Parathyroid adenoma (tissue), 2 donors: ENCODE data around the gene ACSBG1.

Experiments
- H2AFZ ChIP-seq: fragments of 300-600 bp; sonication (generic); one replicate; pipeline ENCODE4 v1.7.0; 2017; ENCODE audit warnings: antibody characterized with exemption, mild to moderate bottlenecking
- H3K27ac ChIP-seq: fragments of 300-600 bp; sonication (generic); one replicate; pipeline ENCODE4 v1.7.0; 2017
- H3K27me3 ChIP-seq: fragments of 300-600 bp; sonication (generic); one replicate; pipeline ENCODE4 v1.7.0; 2017; ENCODE audit warnings: low read length; ENCODE audit not compliant: control insufficient read depth, insufficient read depth
- H3K36me3 ChIP-seq: fragments of 300-600 bp; sonication (generic); one replicate; pipeline ENCODE4 v1.7.0; 2017; ENCODE audit warnings: low read length; ENCODE audit not compliant: control insufficient read depth, insufficient read depth
- H3K4me1 ChIP-seq: fragments of 300-600 bp; sonication (generic); one replicate; pipeline ENCODE4 v1.7.0; 2017; ENCODE audit warnings: control low read depth
- H3K4me2 ChIP-seq: fragments of 300-600 bp; sonication (generic); one replicate; pipeline ENCODE4 v1.7.0; 2017; ENCODE audit warnings: low read length
- H3K4me3 ChIP-seq: fragments of 300-600 bp; sonication (generic); one replicate; pipeline ENCODE4 v1.7.0; 2017; ENCODE audit warnings: low read depth, low read length
- H3K79me2 ChIP-seq: fragments of 300-600 bp; sonication (generic); one replicate; pipeline ENCODE4 v1.7.0; 2017; ENCODE audit warnings: control low read depth
- H3K9ac ChIP-seq: fragments of 300-600 bp; sonication (generic); one replicate; pipeline ENCODE4 v1.7.0; 2017; ENCODE audit warnings: mild to moderate bottlenecking
- H3K9me3 ChIP-seq: fragments of 300-600 bp; sonication (generic); one replicate; pipeline ENCODE4 v1.7.0; 2017; ENCODE audit warnings: low read length; ENCODE audit not compliant: control insufficient read depth
- TF ChIP-seq, protein P1 (sequence below): fragments of 300-600 bp; sonication (generic); IDR thresholded peaks from one replicate; pipeline ENCODE4 v1.7.0; 2017; ENCODE audit warnings: antibody characterized with exemption, mild to moderate bottlenecking
- donor health status: primary hyperparathyroidism.

Gene ACSBG1

DNA sequence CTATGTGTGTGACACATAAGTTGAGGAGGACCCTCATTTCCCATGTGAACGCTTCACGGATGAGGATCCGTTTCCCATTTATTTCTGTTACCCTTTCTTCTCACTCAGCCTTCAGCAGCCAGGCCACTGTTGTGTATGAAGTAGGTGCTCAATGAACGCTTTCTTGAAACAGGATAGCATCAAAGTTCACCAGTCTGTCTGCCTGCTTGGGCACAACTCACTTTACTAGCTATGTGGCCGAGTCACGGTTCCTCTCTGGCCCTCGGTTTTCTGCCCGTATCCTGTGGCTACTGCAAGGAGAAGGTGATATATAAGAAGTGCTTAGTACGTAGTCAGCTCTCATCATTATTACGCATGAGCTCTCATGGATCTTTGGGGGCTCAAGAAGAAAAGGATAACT lies 22.4 kb downstream of the ACSBG1 start:
- H3K9me3 ChIP-seq = no peaks in the 10 kb centered on the region
- H3K4me3 ChIP-seq = no peak overlapping the region
- no peak overlapping the region for H2AFZ ChIP-seq
- TF ChIP-seq, protein P1, sequence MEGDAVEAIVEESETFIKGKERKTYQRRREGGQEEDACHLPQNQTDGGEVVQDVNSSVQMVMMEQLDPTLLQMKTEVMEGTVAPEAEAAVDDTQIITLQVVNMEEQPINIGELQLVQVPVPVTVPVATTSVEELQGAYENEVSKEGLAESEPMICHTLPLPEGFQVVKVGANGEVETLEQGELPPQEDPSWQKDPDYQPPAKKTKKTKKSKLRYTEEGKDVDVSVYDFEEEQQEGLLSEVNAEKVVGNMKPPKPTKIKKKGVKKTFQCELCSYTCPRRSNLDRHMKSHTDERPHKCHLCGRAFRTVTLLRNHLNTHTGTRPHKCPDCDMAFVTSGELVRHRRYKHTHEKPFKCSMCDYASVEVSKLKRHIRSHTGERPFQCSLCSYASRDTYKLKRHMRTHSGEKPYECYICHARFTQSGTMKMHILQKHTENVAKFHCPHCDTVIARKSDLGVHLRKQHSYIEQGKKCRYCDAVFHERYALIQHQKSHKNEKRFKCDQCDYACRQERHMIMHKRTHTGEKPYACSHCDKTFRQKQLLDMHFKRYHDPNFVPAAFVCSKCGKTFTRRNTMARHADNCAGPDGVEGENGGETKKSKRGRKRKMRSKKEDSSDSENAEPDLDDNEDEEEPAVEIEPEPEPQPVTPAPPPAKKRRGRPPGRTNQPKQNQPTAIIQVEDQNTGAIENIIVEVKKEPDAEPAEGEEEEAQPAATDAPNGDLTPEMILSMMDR = no peak
- no peaks in the 10 kb centered on the region for H3K79me2 ChIP-seq
- no peak overlapping the region for H3K4me2 ChIP-seq
- no peak overlapping the region for H3K27ac ChIP-seq
- H3K4me1 ChIP-seq = peaks cover 17% of the 10 kb centered on the region
- no peaks in the 10 kb centered on the region for H3K27me3 ChIP-seq
- H3K9ac ChIP-seq = no peak overlapping the region
- H3K36me3 ChIP-seq = no peaks in the 10 kb centered on the region

DNA sequence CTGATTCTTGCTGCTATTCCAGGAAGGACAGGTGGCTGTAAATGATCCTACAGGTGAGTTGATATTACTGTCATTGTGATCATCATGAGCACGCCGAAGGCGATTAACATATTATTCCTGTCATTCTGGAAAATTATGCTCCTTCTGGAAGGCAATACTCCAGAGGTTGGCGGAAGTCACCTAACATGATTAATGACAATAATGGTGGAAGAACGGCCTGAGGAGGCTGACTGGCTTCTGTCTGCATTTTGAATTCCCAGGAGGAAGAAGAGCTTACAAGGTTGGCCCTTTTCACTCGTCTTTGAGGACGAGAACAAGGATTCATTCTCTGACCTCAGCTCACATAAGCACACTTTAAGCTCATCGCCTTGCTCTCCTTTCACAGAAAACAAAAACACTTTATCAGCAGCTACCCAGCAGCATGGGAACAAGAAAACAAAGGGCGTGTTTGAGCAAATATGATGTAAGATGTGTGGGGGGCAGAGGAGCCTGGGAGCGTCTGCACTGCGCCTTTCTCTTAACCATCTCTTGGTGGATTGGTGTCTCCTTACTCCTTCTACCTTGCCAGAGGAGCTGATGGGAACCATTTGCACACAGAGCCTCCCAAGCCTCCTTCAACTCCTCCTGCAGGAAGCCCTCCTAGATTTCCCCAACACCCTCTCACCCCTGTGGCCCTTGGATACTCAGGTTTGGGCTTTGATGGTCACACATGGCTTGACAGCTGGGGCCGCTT lies 23.0 kb downstream of the ACSBG1 start:
- TF ChIP-seq, protein P1 = no peak
- Histone ChIP-seq H3K9me3 (no peaks in the 10 kb centered on the region), H3K4me2 (no peak overlapping the region), H3K4me3 (no peak overlapping the region), H3K4me1 (peaks cover 17% of the 10 kb centered on the region), H3K36me3 (no peaks in the 10 kb centered on the region), H2AFZ (no peak overlapping the region), H3K27ac (no peak overlapping the region), H3K9ac (no peak overlapping the region), H3K79me2 (no peaks in the 10 kb centered on the region), H3K27me3 (no peaks in the 10 kb centered on the region)

DNA sequence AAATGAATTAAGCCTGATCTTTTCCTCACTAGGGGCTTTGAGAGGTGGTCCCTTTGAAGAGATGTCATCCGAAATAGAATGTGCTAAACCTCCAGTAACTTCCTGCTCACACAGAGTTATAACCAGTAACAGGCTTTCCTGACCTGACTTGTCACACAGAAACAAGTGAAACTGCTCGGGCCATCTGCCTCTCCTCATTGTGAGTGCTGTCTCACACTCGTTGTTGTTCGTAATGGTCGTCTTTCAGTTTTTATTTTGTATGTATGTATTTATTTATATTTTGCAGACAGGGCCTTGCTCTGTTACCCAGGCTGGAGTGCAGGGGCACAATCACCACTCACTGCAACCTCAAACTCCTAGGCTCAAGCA lies 24.0 kb downstream of the ACSBG1 start:
- Histone ChIP-seq H3K27ac (peak overlapping the region; percentile 73), H3K9me3 (no peaks in the 10 kb centered on the region), H3K9ac (no peak overlapping the region), H3K4me1 (peaks cover 17% of the 10 kb centered on the region), H3K79me2 (no peaks in the 10 kb centered on the region), H3K4me2 (no peak overlapping the region), H3K36me3 (no peaks in the 10 kb centered on the region), H3K27me3 (no peaks in the 10 kb centered on the region), H3K4me3 (no peak overlapping the region), H2AFZ (peak overlapping the region; percentile 66)
- TF ChIP-seq, protein P1 = no peak

DNA sequence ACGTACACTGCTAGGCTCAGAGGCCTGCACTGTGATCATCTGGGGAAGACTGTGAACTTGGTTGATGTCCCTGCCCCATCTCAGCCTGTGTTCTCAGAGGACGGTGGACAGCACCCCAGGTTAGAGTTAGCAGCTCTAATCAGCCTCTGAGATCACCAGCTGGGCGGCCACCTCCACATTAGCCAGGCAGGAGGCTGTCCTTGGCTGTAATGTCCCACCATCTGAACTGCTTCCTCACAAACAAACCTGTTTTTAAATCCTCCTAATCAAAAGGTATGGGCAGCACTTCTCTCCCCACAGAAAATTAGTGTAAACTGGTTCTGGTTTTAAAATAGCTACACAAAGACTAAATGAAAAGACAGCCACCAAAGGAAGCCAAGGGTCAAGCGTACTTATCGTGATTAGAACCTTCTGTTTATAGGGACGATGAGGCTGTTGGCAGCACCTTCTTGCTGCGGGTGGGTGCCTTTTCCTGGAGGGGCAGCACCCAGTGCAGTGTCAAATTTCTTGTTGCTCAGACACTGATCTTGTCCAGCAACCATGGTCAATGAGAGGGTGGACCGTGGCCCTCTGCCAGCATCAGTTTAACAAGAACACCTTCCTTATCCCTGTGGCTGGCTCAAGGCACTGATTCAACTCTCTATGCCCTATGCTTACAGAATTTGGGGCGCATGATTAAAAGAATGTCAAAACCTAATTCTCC lies 24.6 kb downstream of the ACSBG1 start:
- Histone ChIP-seq H3K36me3 (no peaks in the 10 kb centered on the region), H3K4me3 (no peak overlapping the region), H2AFZ (peak overlapping the region; percentile 66), H3K4me1 (peaks cover 17% of the 10 kb centered on the region), H3K79me2 (no peaks in the 10 kb centered on the region), H3K27ac (peak overlapping the region; percentile 73), H3K4me2 (no peak overlapping the region), H3K9ac (no peak overlapping the region), H3K9me3 (no peaks in the 10 kb centered on the region), H3K27me3 (no peaks in the 10 kb centered on the region)
- TF ChIP-seq, protein P1 = no peak
